IgD-negative memory B cell (primary cell): ENCODE results near the gene VMAC. TPM values are rescaled to one million over a fixed set of nuclear protein-coding genes. Genes with fewer than 3 reads are reported as not detected.

Source experiments
- H3K27ac Mint-ChIP-seq, 3 donors: one replicate each; pipeline ENCODE4 v1.8.0; 2020 to 2022; ENCODE audit warnings: mild to moderate bottlenecking in 3 of 3, mixed read lengths in 3 of 3, moderate library complexity in 1 of 3
- H3K27me3 Mint-ChIP-seq: one replicate; pipeline ENCODE4 v1.8.0; 2021; ENCODE audit warnings: mixed read lengths
- H3K36me3 Mint-ChIP-seq: one replicate; pipeline ENCODE4 v1.8.0; 2020; ENCODE audit warnings: mild to moderate bottlenecking, mixed read lengths
- H3K4me1 Mint-ChIP-seq, 3 donors: one replicate each; pipeline ENCODE4 v1.8.0; 2020 to 2022; ENCODE audit warnings: mixed read lengths in 3 of 3, mild to moderate bottlenecking in 1 of 3
- H3K4me3 Mint-ChIP-seq, 4 donors: one replicate each; pipeline ENCODE4 v1.8.0; 2020 to 2022; ENCODE audit warnings: mild to moderate bottlenecking in 4 of 4, mixed read lengths in 4 of 4, moderate library complexity in 3 of 4
- H3K9me3 Mint-ChIP-seq, 3 donors: one replicate each; pipeline ENCODE4 v1.8.0; 2020 to 2021; ENCODE audit warnings: mixed read lengths in 3 of 3, mild to moderate bottlenecking in 1 of 3
- polyA plus RNA-seq: library from polyadenylated mRNA; unstranded; fragments of 300-500 nt; fragmentation: Illumina TruSeq; gene quantifications from one replicate; pipeline ENCODE4 v1.2.3, GENCODE V29; 2021

The VMAC gene
- polyA plus RNA-seq, 1 donor from 2014 or later: 4.2 TPM

- no peaks in the 10 kb centered on the region for H3K9me3 Mint-ChIP-seq
- H3K27ac Mint-ChIP-seq: no peak overlapping the region
- H3K4me1 Mint-ChIP-seq: peaks cover 50 to 57% (median 50%) of the 10 kb centered on the region in 3 donors
- peaks cover 4% of the 10 kb centered on the region for H3K36me3 Mint-ChIP-seq
- no peak overlapping the region for H3K4me3 Mint-ChIP-seq
- no peaks in the 10 kb centered on the region for H3K27me3 Mint-ChIP-seq
Observed at GRCh38 chr19:5957170-5957569, 52.5 kb downstream of the VMAC start.

GRCh38 chr19:5958074-5958850 lies 53.6 kb downstream of the VMAC start:
- Mint-ChIP-seq H3K36me3 (peaks cover 4% of the 10 kb centered on the region), H3K4me3 (no peak overlapping the region), H3K27me3 (no peaks in the 10 kb centered on the region), H3K27ac (peak overlapping the region in 1 of 3 donors; percentile 7), H3K9me3 (no peaks in the 10 kb centered on the region), H3K4me1 (peaks cover 44 to 57% (median 51%) of the 10 kb centered on the region in 3 donors)

GRCh38 chr19:5958851-5959122 lies 54.1 kb downstream of the VMAC start:
- Mint-ChIP-seq H3K27ac (peak overlapping the region in 1 of 3 donors; percentile 54), H3K9me3 (no peaks in the 10 kb centered on the region), H3K4me1 (peaks cover 41 to 54% (median 47%) of the 10 kb centered on the region in 3 donors), H3K27me3 (no peaks in the 10 kb centered on the region), H3K4me3 (no peak overlapping the region), H3K36me3 (peaks cover 4% of the 10 kb centered on the region)

GRCh38 chr19:5959260-5960004 lies 54.8 kb downstream of the VMAC start:
- peak overlapping the region in 1 of 3 donors; percentile 54 for H3K27ac Mint-ChIP-seq
- no peaks in the 10 kb centered on the region for H3K27me3 Mint-ChIP-seq
- H3K9me3 Mint-ChIP-seq: no peaks in the 10 kb centered on the region
- no peak overlapping the region for H3K4me3 Mint-ChIP-seq
- H3K4me1 Mint-ChIP-seq: peaks cover 40 to 53% (median 40%) of the 10 kb centered on the region in 3 donors
- H3K36me3 Mint-ChIP-seq: peaks cover 6% of the 10 kb centered on the region

Other genes starting within 250 kb of the VMAC start
- gene MICOS13, start 224.4 kb upstream of the VMAC start, polyA plus RNA-seq: 107 TPM
- 2.1 TPM for gene HSD11B1L, start 223.8 kb upstream of the VMAC start, polyA plus RNA-seq
- gene RPL36, start 214.6 kb upstream of the VMAC start, polyA plus RNA-seq: 2,640 TPM
- gene LONP1, start 184.7 kb upstream of the VMAC start, polyA plus RNA-seq: 38.5 TPM
- gene CATSPERD, start 184.2 kb upstream of the VMAC start, polyA plus RNA-seq: not detected
- gene PRR22, start 120.1 kb upstream of the VMAC start, polyA plus RNA-seq: not detected
- 35.2 TPM for gene DUS3L, start 113.7 kb upstream of the VMAC start, polyA plus RNA-seq
- gene NRTN, start 99.8 kb upstream of the VMAC start, polyA plus RNA-seq: not detected
- gene FUT6, start 65.2 kb upstream of the VMAC start, polyA plus RNA-seq: 0.55 TPM
- not detected for gene FUT3, start 53.4 kb upstream of the VMAC start, polyA plus RNA-seq
- not detected for gene FUT5, start 34.3 kb upstream of the VMAC start, polyA plus RNA-seq
- gene NDUFA11, start 1.1 kb upstream of the VMAC start, polyA plus RNA-seq: 371 TPM
- gene CAPS, start 9.4 kb downstream of the VMAC start, polyA plus RNA-seq: 3.7 TPM
- 9.4 TPM for gene RANBP3, start 73.3 kb downstream of the VMAC start, polyA plus RNA-seq
- gene RFX2, start 205.6 kb downstream of the VMAC start, polyA plus RNA-seq: 3.1 TPM
- not detected for gene ACSBG2, start 230.8 kb downstream of the VMAC start, polyA plus RNA-seq